ENCODE measurements around the gene PLA2G4B. TPM values are rescaled to one million over a fixed set of nuclear protein-coding genes. Genes with fewer than 3 reads are reported as not detected.

PLA2G4B gene
- total RNA-seq, 1 donor from 2014 or later: 1.8 TPM

DNA sequence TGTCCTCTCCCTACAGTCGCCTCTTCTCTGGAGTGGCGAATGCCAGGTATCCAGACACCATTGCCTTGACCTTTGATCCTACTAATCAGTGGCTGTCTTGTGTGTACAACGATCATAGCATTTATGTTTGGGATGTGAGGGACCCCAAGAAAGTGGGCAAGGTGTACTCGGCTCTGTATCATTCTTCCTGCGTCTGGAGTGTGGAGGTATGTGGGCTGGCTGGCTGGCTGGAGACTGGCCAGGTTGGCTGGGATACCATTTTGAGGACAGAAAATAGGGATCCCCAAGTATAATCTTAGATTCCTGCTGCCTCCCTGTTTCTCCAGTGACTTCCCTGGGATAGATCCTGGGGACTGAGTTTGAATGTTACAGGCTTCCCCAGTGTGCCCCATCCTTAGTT lies 24.1 kb upstream of the PLA2G4B start:
- Histone ChIP-seq H3K27ac (ENCODE audit: low read depth, low read length) (no peak overlapping the region), H3K79me2 (ENCODE audit: insufficient read depth, low read length) (no peaks in the 10 kb centered on the region), H3K4me2 (ENCODE audit: low read length) (no peak overlapping the region), H3K9me3 (ENCODE audit: insufficient read depth, low read depth, low read length) (no peaks in the 10 kb centered on the region), H3K4me3 (ENCODE audit: insufficient read depth, low read depth, low read length) (no peak overlapping the region), H4K20me1 (ENCODE audit: insufficient read depth, low read length) (peaks cover 42% of the 10 kb centered on the region), H3K27me3 (ENCODE audit: insufficient read depth, low read length) (no peaks in the 10 kb centered on the region), H3K4me1 (ENCODE audit: insufficient read depth, low read length) (no peaks in the 10 kb centered on the region), H3K9ac (ENCODE audit: low read length) (no peak overlapping the region), H2AFZ (ENCODE audit: low read depth, low read length) (no peak overlapping the region), H3K36me3 (ENCODE audit: insufficient read depth, low read length) (peaks cover 13% of the 10 kb centered on the region)
- TF ChIP-seq, protein P1, sequence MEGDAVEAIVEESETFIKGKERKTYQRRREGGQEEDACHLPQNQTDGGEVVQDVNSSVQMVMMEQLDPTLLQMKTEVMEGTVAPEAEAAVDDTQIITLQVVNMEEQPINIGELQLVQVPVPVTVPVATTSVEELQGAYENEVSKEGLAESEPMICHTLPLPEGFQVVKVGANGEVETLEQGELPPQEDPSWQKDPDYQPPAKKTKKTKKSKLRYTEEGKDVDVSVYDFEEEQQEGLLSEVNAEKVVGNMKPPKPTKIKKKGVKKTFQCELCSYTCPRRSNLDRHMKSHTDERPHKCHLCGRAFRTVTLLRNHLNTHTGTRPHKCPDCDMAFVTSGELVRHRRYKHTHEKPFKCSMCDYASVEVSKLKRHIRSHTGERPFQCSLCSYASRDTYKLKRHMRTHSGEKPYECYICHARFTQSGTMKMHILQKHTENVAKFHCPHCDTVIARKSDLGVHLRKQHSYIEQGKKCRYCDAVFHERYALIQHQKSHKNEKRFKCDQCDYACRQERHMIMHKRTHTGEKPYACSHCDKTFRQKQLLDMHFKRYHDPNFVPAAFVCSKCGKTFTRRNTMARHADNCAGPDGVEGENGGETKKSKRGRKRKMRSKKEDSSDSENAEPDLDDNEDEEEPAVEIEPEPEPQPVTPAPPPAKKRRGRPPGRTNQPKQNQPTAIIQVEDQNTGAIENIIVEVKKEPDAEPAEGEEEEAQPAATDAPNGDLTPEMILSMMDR (IDR thresholded peaks at IDR 0.05; ENCODE audit: insufficient read depth, low read depth, low read length): no peak
- TF ChIP-seq EZH2 (IDR thresholded peaks at IDR 0.05; ENCODE audit: insufficient read depth, low read length): no peak
- Mint-ChIP-seq H3K4me3 (ENCODE audit: unreplicated experiment) (no peak overlapping the region), H3K9me3 (ENCODE audit: unreplicated experiment) (no peaks in the 10 kb centered on the region), H3K27me3 (ENCODE audit: low read depth, unreplicated experiment) (no peaks in the 10 kb centered on the region), H3K4me1 (ENCODE audit: low read depth, unreplicated experiment) (peaks cover under 1% of the 10 kb centered on the region), H3K36me3 (ENCODE audit: low read depth, unreplicated experiment) (peaks cover 37% of the 10 kb centered on the region), H3K27ac (ENCODE audit: unreplicated experiment) (no peak overlapping the region)
- no peak for FAIRE-seq
- DNase-seq (ENCODE audit: low read depth): no peak

DNA sequence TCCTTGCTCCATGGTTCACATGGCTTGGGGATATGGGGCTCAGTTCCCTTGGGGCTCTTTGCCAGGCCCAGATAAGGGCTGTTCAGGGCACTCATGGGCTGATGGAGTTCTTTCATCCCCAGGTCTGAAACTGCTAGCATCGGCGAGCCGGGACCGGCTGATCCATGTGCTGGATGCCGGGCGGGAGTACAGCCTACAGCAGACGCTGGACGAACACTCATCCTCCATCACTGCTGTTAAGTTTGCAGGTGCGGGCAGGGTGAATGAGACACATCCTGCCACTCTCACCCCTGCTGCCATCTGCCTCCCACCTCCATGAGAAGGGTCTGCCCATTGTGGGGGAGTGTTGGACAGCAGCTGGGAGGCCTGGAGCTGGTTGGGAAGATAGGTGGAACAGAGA lies 21.9 kb upstream of the PLA2G4B start:
- no peak for FAIRE-seq

DNA sequence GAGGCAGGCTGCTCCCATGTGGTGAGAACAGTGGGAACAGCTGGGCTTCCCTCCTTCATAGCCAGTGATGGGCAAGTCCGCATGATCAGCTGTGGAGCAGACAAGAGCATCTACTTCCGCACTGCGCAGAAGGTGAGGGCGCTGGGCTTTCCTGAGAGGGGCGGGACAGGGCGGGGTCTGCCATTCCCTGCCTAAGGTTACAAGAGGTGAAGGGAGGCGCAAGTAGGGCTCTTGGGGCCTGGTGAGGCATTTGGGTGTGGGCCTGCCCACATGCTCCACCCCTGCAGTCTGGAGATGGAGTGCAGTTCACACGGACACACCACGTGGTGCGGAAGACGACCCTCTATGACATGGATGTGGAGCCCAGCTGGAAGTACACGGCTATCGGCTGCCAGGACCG lies 21.3 kb upstream of the PLA2G4B start:
- H2AFZ ChIP-seq (ENCODE audit: low read depth, low read length): no peak overlapping the region
- Mint-ChIP-seq H3K27ac (ENCODE audit: unreplicated experiment) (no peak overlapping the region), H3K4me3 (ENCODE audit: unreplicated experiment) (no peak overlapping the region), H3K27me3 (ENCODE audit: low read depth, unreplicated experiment) (no peaks in the 10 kb centered on the region), H3K36me3 (ENCODE audit: low read depth, unreplicated experiment) (peaks cover 44% of the 10 kb centered on the region), H3K9me3 (ENCODE audit: unreplicated experiment) (no peaks in the 10 kb centered on the region), H3K4me1 (ENCODE audit: low read depth, unreplicated experiment) (peaks cover 2% of the 10 kb centered on the region)
- no peak overlapping the region for H3K4me3 ChIP-seq (ENCODE audit: insufficient read depth, low read depth, low read length)
- DNase-seq (ENCODE audit: low read depth) (no peak), FAIRE-seq (no peak)
- H4K20me1 ChIP-seq (ENCODE audit: insufficient read depth, low read length): peaks cover 19% of the 10 kb centered on the region
- H3K9ac ChIP-seq (ENCODE audit: low read length): no peak overlapping the region
- no peaks in the 10 kb centered on the region for H3K27me3 ChIP-seq (ENCODE audit: insufficient read depth, low read length)
- H3K27ac ChIP-seq (ENCODE audit: low read depth, low read length): no peak overlapping the region
- peaks cover 20% of the 10 kb centered on the region for H3K36me3 ChIP-seq (ENCODE audit: insufficient read depth, low read length)
- H3K4me2 ChIP-seq (ENCODE audit: low read length): no peak overlapping the region
- H3K4me1 ChIP-seq (ENCODE audit: insufficient read depth, low read length): no peaks in the 10 kb centered on the region
- no peaks in the 10 kb centered on the region for H3K79me2 ChIP-seq (ENCODE audit: insufficient read depth, low read length)
- TF ChIP-seq, protein P1 (IDR thresholded peaks at IDR 0.05; ENCODE audit: insufficient read depth, low read depth, low read length): no peak
- TF ChIP-seq EZH2 (IDR thresholded peaks at IDR 0.05; ENCODE audit: insufficient read depth, low read length): no peak
- H3K9me3 ChIP-seq (ENCODE audit: insufficient read depth, low read depth, low read length): no peaks in the 10 kb centered on the region

More for the DNA sequence above, 21.9 kb upstream of the PLA2G4B start:
- no peak for TF ChIP-seq EZH2 (IDR thresholded peaks at IDR 0.05; ENCODE audit: insufficient read depth, low read length)
- TF ChIP-seq, protein P1 (IDR thresholded peaks at IDR 0.05; ENCODE audit: insufficient read depth, low read depth, low read length): no peak
- Histone ChIP-seq H3K9me3 (ENCODE audit: insufficient read depth, low read depth, low read length) (no peaks in the 10 kb centered on the region), H3K79me2 (ENCODE audit: insufficient read depth, low read length) (no peaks in the 10 kb centered on the region), H3K4me2 (ENCODE audit: low read length) (no peak overlapping the region), H3K36me3 (ENCODE audit: insufficient read depth, low read length) (peaks cover 20% of the 10 kb centered on the region), H3K9ac (ENCODE audit: low read length) (no peak overlapping the region), H3K4me1 (ENCODE audit: insufficient read depth, low read length) (no peaks in the 10 kb centered on the region), H3K27ac (ENCODE audit: low read depth, low read length) (no peak overlapping the region), H2AFZ (ENCODE audit: low read depth, low read length) (no peak overlapping the region), H4K20me1 (ENCODE audit: insufficient read depth, low read length) (peaks cover 24% of the 10 kb centered on the region), H3K4me3 (ENCODE audit: insufficient read depth, low read depth, low read length) (no peak overlapping the region), H3K27me3 (ENCODE audit: insufficient read depth, low read length) (no peaks in the 10 kb centered on the region)
- peaks cover 44% of the 10 kb centered on the region for H3K36me3 Mint-ChIP-seq (ENCODE audit: low read depth, unreplicated experiment)
- H3K27me3 Mint-ChIP-seq (ENCODE audit: low read depth, unreplicated experiment): no peaks in the 10 kb centered on the region
- no peak overlapping the region for H3K27ac Mint-ChIP-seq (ENCODE audit: unreplicated experiment)
- no peaks in the 10 kb centered on the region for H3K9me3 Mint-ChIP-seq (ENCODE audit: unreplicated experiment)
- H3K4me3 Mint-ChIP-seq (ENCODE audit: unreplicated experiment): no peak overlapping the region
- peaks cover 2% of the 10 kb centered on the region for H3K4me1 Mint-ChIP-seq (ENCODE audit: low read depth, unreplicated experiment)
- DNase-seq (ENCODE audit: low read depth): no peak

Measured in astrocyte (in vitro differentiated cells and primary cell).